Germinal center (tissue), 1 donor: Measurements from ENCODE around the gene ZNF322.

Source experiments
- DNase-seq: peaks from one replicate; pipeline ENCODE4 v3.0.0; 2012; ENCODE audit warnings: mixed read lengths, low spot score

ZNF322 gene

GRCh38 chr6:26588965-26589364, 70.6 kb downstream of the ZNF322 start:
- no peak for DNase-seq
